ENCODE measurements around the gene KDM1A. TPM values are rescaled to one million over a fixed set of nuclear protein-coding genes. Genes with fewer than 3 reads are reported as not detected.

Gene KDM1A
- total RNA-seq, 2 donors from 2014 or later: 39.3 to 50.9 TPM

- peak in 1 of 2 donors; percentile 44 for DNase-seq
- peak; percentile 46 for ATAC-seq
- intact Hi-C loops (cut with DNase I, micrococcal nuclease): loop anchor here in 1 of 2 donors (5.0 kb wide), 1 partner anchor 89 kb away; no protein-coding TSS in a partner anchor
Observed at GRCh38 chr1:23098463-23099170, 79.3 kb downstream of the KDM1A start.

- intact Hi-C loops (cut with DNase I, micrococcal nuclease): loop anchor here in 1 of 2 donors (5.0 kb wide), 1 partner anchor 88 kb away; no protein-coding TSS in a partner anchor
- DNase-seq (no peak), ATAC-seq (no peak)
Observed at GRCh38 chr1:23099171-23099536, 79.9 kb downstream of the KDM1A start.

- intact Hi-C loops (cut with DNase I, micrococcal nuclease): loop anchor here in 1 of 2 donors (2.0 kb wide), 1 partner anchor 85 kb away; no protein-coding TSS in a partner anchor
- DNase-seq (no peak), ATAC-seq (no peak)
Observed at GRCh38 chr1:23100074-23100748, 80.9 kb downstream of the KDM1A start.

- intact Hi-C loops (cut with DNase I, micrococcal nuclease): loop anchor here in 1 of 2 donors (2.0 kb wide), 1 partner anchor 84 kb away; no protein-coding TSS in a partner anchor
- ATAC-seq (peak; percentile 6), DNase-seq (no peak)
Observed at GRCh38 chr1:23101101-23101827, 82.0 kb downstream of the KDM1A start.

GRCh38 chr1:23101887-23102286, 82.6 kb downstream of the KDM1A start:
- intact Hi-C loops (cut with DNase I, micrococcal nuclease): loop anchor here in 1 of 2 donors (2.0 kb wide), 1 partner anchor 83 kb away; no protein-coding TSS in a partner anchor
- peak; percentile 39 for ATAC-seq
- no peak for DNase-seq

GRCh38 chr1:23102289-23102688, 83.0 kb downstream of the KDM1A start:
- peak; percentile 35 for ATAC-seq
- intact Hi-C loops (cut with DNase I, micrococcal nuclease): no loop called here

GRCh38 chr1:23103001-23103889, 84.0 kb downstream of the KDM1A start:
- ATAC-seq (peak; percentile 70), DNase-seq (peak; percentile 49 to 62)
- intact Hi-C loops (cut with DNase I, micrococcal nuclease): no loop called here

More at GRCh38 chr1:23102289-23102688, 83.0 kb downstream of the KDM1A start:
- DNase-seq: no peak

GRCh38 chr1:23108918-23109533, 89.8 kb downstream of the KDM1A start:
- intact Hi-C loops (cut with DNase I, micrococcal nuclease): no loop called here
- DNase-seq: no peak
- ATAC-seq: no peak

GRCh38 chr1:23110391-23110790, 91.1 kb downstream of the KDM1A start:
- DNase-seq (no peak), ATAC-seq (no peak)
- intact Hi-C loops (cut with DNase I, micrococcal nuclease): no loop called here

GRCh38 chr1:23111600-23112535, 92.6 kb downstream of the KDM1A start:
- ATAC-seq (no peak), DNase-seq (no peak)
- intact Hi-C loops (cut with DNase I, micrococcal nuclease): no loop called here

- DNase-seq (no peak), ATAC-seq (no peak)
- intact Hi-C loops (cut with DNase I, micrococcal nuclease): no loop called here
Observed at GRCh38 chr1:23114424-23115079, 95.3 kb downstream of the KDM1A start.

GRCh38 chr1:23116216-23116836, 97.1 kb downstream of the KDM1A start:
- intact Hi-C loops (cut with DNase I, micrococcal nuclease): no loop called here
- no peak for ATAC-seq
- DNase-seq: no peak

- ATAC-seq (no peak), DNase-seq (no peak)
- intact Hi-C loops (cut with DNase I, micrococcal nuclease): no loop called here
Observed at GRCh38 chr1:23116921-23117699, 97.8 kb downstream of the KDM1A start.

GRCh38 chr1:23118407-23118806, 99.1 kb downstream of the KDM1A start:
- ATAC-seq (peak; percentile 54), DNase-seq (no peak)
- intact Hi-C loops (cut with DNase I, micrococcal nuclease): no loop called here
